HFFc6 (cell line): ENCODE data around the gene ADGRV1. TPM values are rescaled to one million over a fixed set of nuclear protein-coding genes. Genes with fewer than 3 reads are reported as not detected.

Source experiments
- DNase-seq: peaks from one replicate; pipeline ENCODE4 v3.0.0-alpha.2; 2018
- H3K27ac Mint-ChIP-seq: 2 replicates; pipeline ENCODE4 v1.8.0; 2020; ENCODE audit warnings: mild to moderate bottlenecking, mixed read lengths
- H3K27me3 Mint-ChIP-seq: 2 replicates; pipeline ENCODE4 v1.8.0; 2021; ENCODE audit warnings: mild to moderate bottlenecking, moderate library complexity, mixed read lengths; ENCODE audit not compliant: insufficient read depth
- H3K36me3 Mint-ChIP-seq: 2 replicates; pipeline ENCODE4 v1.8.0; 2021; ENCODE audit warnings: low read depth, mixed read lengths
- H3K4me1 Mint-ChIP-seq: 2 replicates; pipeline ENCODE4 v1.8.0; 2020; ENCODE audit warnings: low read depth, mixed read lengths
- H3K4me3 Mint-ChIP-seq: 2 replicates; pipeline ENCODE4 v1.8.0; 2020; ENCODE audit warnings: mild to moderate bottlenecking, moderate library complexity, mixed read lengths
- H3K9me3 Mint-ChIP-seq: 2 replicates; pipeline ENCODE4 v1.8.0; 2020; ENCODE audit warnings: mild to moderate bottlenecking, mixed read lengths
- total RNA-seq, 6 experiments: library from RNA; stranded (reverse); fragmentation: NEBNext Ultra II Directional; extraction: Animal tissue kit (Norgen Biotek cat#: 25700); gene quantifications; 2 replicates in 1 of 6; 3 replicates in 5 of 6; pipeline ENCODE4 v1.2.3, GENCODE V29; 2021
- TF ChIP-seq, protein P1 (sequence below): fragments of 200-600 bp; sonication (generic); IDR thresholded peaks from 2 replicates; pipeline ENCODE4 v1.5.0; 2021; ENCODE audit warnings: antibody characterized with exemption, mild to moderate bottlenecking

ADGRV1 gene
- total RNA-seq, 6 experiments from 2014 or later, result not detected

DNA sequence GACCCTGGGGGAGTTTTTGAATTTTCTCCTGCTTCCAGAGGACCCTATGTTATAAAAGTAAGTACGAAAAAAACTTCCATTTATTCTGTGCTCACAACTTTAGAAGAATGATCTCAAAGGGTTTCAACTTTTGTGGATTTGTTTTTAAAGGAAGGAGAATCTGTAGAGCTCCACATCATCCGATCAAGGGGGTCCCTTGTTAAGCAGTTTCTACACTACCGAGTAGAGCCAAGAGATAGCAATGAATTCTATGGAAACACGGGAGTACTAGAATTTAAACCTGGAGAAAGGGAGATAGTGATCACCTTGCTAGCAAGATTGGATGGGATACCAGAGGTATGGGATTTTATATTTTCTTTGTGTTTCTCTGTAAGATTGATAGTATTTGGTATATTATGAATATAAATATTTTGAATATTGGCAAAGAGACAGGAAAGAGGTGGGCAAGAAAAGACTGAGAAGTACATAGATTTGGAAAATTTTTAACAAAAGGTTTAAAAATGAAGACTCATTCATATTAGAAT lies 84.2 kb downstream of the ADGRV1 start:
- no peak overlapping the region for H3K4me3 Mint-ChIP-seq
- H3K9me3 Mint-ChIP-seq, result peaks cover 8% of the 10 kb centered on the region; the same call in 1 of the 2 replicates
- no peaks in the 10 kb centered on the region for H3K27me3 Mint-ChIP-seq
- no peaks in the 10 kb centered on the region for H3K4me1 Mint-ChIP-seq
- no peak overlapping the region for H3K27ac Mint-ChIP-seq
- H3K36me3 Mint-ChIP-seq, result no peaks in the 10 kb centered on the region
- TF ChIP-seq, protein P1, sequence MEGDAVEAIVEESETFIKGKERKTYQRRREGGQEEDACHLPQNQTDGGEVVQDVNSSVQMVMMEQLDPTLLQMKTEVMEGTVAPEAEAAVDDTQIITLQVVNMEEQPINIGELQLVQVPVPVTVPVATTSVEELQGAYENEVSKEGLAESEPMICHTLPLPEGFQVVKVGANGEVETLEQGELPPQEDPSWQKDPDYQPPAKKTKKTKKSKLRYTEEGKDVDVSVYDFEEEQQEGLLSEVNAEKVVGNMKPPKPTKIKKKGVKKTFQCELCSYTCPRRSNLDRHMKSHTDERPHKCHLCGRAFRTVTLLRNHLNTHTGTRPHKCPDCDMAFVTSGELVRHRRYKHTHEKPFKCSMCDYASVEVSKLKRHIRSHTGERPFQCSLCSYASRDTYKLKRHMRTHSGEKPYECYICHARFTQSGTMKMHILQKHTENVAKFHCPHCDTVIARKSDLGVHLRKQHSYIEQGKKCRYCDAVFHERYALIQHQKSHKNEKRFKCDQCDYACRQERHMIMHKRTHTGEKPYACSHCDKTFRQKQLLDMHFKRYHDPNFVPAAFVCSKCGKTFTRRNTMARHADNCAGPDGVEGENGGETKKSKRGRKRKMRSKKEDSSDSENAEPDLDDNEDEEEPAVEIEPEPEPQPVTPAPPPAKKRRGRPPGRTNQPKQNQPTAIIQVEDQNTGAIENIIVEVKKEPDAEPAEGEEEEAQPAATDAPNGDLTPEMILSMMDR, result no peak
- no peak for DNase-seq

DNA sequence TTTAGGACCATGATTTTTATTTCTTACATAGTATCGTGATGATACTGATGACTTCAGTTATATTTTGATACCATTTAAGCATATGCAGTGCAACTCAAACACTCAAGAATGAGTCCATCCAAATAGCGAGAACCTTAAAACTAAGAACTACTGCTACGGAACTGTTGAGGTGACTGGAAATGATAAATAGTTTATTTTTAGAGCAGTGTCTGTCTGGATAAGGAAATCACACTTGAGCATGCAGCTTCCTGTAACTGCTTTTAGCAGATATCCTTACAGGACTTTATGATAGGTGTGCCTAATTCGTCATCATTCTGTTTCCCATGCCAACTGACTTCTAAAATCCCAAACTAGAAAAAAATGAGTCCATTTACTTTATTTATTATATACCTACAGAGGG lies 85.5 kb downstream of the ADGRV1 start:
- DNase-seq, result no peak
- TF ChIP-seq, protein P1, result no peak
- H3K27ac Mint-ChIP-seq, result no peak overlapping the region

DNA sequence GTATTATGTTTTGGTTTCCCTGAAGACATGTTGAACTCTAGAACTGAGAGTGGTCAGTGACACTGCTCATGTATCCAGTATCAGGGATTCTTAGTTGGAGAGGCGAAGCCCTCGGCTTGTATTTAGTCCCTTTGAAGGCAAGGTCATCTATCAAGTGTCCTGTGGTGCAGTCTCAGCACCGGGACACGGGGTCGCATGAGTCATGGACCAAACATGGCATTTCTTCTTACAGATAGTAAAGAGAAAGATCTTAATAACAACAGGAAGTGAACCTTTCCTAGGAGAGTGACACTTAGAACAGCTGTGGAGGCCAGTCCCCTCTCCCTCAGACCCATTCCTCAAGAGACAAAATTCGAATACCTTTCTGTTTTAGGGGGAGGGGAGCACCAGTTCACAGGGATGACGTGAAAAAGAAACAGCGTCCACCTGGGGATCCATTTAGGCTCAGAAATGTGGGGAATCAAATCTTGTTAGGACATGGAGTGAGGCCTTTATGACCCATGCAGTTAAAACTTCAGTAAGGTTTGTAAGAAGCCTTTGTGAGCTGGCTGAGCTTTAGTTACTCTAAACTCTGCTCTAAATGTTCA lies 86.5 kb downstream of the ADGRV1 start:
- Mint-ChIP-seq H3K36me3 (no peaks in the 10 kb centered on the region), H3K9me3 (peaks cover 14% of the 10 kb centered on the region), H3K4me3 (no peak overlapping the region), H3K27me3 (no peaks in the 10 kb centered on the region), H3K27ac (no peak overlapping the region), H3K4me1 (no peaks in the 10 kb centered on the region)
- TF ChIP-seq, protein P1, result no peak
- DNase-seq, result no peak

More for the DNA sequence above, 85.5 kb downstream of the ADGRV1 start:
- Mint-ChIP-seq H3K9me3 (peaks cover 14% of the 10 kb centered on the region), H3K4me1 (no peaks in the 10 kb centered on the region), H3K36me3 (no peaks in the 10 kb centered on the region), H3K27me3 (no peaks in the 10 kb centered on the region), H3K4me3 (no peak overlapping the region)

DNA sequence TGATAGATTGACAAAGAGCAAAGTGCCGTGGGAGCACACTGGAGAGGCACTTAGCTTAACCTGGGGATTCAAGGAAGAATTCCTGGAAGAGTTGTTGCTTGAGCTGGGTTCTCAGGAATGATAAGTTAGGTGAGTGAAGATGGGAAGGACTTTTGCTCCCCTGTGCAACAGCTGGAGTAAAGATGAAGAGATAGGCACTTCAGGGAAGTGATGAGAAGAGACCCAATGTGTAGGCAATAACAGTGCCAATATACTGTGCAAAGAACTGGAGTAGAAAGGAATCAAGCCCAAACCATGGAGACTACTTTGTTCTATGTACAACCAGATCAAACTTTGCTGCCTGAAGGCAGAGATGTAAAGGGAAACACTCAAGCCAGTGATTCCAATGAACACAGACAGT lies 92.2 kb downstream of the ADGRV1 start:
- TF ChIP-seq, protein P1, result no peak
- H3K27me3 Mint-ChIP-seq, result no peaks in the 10 kb centered on the region
- no peaks in the 10 kb centered on the region for H3K36me3 Mint-ChIP-seq
- H3K9me3 Mint-ChIP-seq, result peaks cover 14% of the 10 kb centered on the region
- no peak overlapping the region for H3K4me3 Mint-ChIP-seq
- no peak for DNase-seq
- no peaks in the 10 kb centered on the region for H3K4me1 Mint-ChIP-seq
- no peak overlapping the region for H3K27ac Mint-ChIP-seq

DNA sequence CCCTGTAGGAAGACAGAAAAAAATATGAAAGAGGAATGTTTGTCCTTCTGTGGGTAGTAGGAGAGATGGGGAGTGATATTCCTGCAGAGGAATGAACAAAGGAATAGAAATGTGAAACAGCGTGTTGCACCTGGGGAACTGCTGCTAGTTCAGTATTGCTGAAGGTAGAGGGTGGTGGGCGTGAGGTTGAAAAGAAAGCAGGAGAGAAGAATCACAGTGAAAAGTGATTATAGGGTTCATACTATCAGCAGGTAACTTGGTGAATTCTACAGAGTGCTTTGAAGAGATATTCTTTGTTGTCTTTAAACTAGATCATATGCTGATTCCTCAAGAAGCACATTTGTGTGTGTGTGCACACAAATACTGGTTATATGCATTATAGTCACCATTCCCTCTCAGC lies 95.6 kb downstream of the ADGRV1 start:
- Mint-ChIP-seq H3K27ac (no peak overlapping the region), H3K4me1 (no peaks in the 10 kb centered on the region), H3K4me3 (no peak overlapping the region), H3K9me3 (peaks cover 5% of the 10 kb centered on the region), H3K36me3 (no peaks in the 10 kb centered on the region), H3K27me3 (no peaks in the 10 kb centered on the region)
- TF ChIP-seq, protein P1, result no peak
- no peak for DNase-seq
